ENCODE results near the gene FOXL2.

Gene FOXL2

DNA sequence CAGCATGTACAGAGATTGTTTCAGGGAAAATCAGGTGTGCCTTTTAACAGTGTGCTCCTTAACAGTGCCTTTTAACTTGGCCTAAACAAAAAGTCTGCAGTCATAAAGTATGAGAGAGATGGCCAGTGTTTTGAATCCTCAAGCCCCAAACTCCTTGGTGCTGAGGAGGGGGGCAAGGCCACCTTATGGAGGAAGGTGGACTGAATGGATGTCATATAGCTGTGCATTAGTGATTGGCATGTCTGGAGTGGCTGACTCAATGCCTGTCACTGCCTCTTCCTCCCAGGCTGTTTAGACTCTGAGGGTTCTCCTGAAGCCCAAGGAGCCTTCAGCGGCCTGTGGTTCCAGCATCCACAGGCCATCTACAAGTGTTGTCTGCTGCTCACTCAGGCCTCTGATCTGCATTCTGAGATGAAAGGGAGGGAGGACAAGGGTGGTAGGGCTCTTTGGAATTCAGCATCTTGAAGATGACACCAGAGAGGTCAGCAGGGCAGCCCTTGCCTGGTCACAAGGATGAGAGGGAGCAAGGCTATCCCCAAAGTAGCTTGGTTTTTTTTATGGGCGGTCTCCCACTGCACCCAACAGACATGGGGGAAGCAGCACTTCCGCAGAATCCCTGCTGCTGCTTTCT, 1.5 kb upstream of the FOXL2 start:
- no peak for DNase-seq (ENCODE audit: low spot score)
- TF ChIP-seq, protein P1, sequence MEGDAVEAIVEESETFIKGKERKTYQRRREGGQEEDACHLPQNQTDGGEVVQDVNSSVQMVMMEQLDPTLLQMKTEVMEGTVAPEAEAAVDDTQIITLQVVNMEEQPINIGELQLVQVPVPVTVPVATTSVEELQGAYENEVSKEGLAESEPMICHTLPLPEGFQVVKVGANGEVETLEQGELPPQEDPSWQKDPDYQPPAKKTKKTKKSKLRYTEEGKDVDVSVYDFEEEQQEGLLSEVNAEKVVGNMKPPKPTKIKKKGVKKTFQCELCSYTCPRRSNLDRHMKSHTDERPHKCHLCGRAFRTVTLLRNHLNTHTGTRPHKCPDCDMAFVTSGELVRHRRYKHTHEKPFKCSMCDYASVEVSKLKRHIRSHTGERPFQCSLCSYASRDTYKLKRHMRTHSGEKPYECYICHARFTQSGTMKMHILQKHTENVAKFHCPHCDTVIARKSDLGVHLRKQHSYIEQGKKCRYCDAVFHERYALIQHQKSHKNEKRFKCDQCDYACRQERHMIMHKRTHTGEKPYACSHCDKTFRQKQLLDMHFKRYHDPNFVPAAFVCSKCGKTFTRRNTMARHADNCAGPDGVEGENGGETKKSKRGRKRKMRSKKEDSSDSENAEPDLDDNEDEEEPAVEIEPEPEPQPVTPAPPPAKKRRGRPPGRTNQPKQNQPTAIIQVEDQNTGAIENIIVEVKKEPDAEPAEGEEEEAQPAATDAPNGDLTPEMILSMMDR (IDR thresholded peaks at IDR 0.05; ENCODE audit: extremely low read depth, insufficient read depth, missing control alignments): no peak
- in situ Hi-C loops (cut with MboI; ENCODE audit: low pct_unique_long_range_greater_than_20kb, low sequenced_read_pairs, unreplicated experiment): loop anchor here (25.0 kb wide), 2 partner anchors 364 to 486 kb away; no protein-coding TSS in a partner anchor

DNA sequence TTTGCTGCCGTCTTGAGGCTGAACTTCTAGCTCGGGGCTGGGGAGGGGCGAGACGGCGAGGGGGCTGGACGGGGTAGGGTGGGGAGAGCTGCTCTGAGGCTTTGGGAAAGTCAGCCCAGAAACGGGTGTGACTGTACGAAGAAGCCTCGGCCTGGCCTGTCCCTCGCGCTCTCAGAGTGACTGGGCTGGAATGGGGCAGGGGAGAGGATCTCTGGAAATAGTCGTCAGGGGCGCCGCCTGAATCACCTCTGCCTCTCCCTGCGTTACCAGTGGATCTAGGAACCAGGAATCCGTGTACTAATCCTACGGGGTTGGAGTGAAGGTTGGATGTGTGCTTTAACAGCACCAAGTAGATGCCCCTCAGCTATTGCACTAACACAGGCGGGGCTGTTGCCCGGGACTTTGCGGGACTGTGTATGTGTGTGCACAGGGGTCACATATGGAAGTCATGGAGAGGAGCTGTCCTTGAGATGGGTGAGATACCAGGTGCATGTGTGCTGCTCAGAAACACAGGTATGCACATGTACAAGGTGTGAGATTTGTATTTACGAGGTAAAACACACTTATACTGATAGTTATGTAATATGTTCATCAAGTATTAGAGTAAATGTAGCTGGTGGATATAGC, 671 bp upstream of the FOXL2 start:
- no peak for DNase-seq (ENCODE audit: low spot score)
- in situ Hi-C loops (cut with MboI; ENCODE audit: low pct_unique_long_range_greater_than_20kb, low sequenced_read_pairs, unreplicated experiment): loop anchor here (25.0 kb wide), 2 partner anchors 365 to 485 kb away; no protein-coding TSS in a partner anchor
- TF ChIP-seq, protein P1 (IDR thresholded peaks at IDR 0.05; ENCODE audit: extremely low read depth, insufficient read depth, missing control alignments): no peak

DNA sequence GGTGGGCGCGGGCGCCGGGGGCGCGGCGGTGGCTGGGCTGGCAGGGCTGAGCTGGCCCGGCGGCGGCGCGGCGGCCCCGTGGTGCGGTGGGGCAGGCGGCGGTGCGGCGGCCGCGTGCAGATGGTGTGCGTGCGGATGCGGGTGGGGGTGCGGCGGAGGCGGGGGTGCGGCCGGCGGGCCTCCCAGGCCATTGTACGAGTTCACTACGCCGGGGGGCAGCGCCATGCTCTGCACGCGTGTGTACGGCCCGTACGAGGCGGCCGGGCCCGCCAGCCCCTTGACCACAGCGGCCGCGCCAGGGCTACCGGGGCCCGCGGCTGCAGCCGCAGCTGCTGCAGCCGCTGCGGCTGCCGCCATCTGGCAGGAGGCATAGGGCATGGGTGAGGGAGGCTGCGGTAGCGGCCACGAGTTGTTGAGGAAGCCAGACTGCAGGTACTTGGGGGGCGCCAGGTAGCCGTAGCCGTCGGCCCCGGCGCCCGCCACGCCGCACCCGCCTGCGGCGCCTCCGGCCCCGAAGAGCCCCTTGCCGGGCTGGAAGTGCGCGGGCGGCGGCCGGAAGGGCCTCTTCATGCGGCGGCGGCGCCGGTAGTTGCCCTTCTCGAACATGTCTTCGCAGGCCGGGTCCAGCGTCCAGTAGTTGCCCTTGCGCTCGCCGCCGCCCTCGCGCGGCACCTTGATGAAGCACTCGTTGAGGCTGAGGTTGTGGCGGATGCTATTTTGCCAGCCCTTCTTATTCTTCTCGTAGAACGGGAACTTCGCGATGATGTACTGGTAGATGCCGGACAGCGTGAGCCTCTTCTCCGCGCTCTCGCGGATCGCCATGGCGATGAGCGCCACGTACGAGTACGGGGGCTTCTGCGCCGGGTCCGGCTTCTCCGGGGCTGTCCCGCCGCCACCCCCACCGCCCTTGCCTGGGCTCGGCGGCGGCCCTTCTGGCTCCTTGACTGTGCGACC, 951 bp downstream of the FOXL2 start:
- no peak for DNase-seq (ENCODE audit: low spot score)
- in situ Hi-C loops (cut with MboI; ENCODE audit: low pct_unique_long_range_greater_than_20kb, low sequenced_read_pairs, unreplicated experiment): loop anchor here (25.0 kb wide), 2 partner anchors 366 to 484 kb away; no protein-coding TSS in a partner anchor
- TF ChIP-seq, protein P1 (IDR thresholded peaks at IDR 0.05; ENCODE audit: extremely low read depth, insufficient read depth, missing control alignments): peak; percentile 27

DNA sequence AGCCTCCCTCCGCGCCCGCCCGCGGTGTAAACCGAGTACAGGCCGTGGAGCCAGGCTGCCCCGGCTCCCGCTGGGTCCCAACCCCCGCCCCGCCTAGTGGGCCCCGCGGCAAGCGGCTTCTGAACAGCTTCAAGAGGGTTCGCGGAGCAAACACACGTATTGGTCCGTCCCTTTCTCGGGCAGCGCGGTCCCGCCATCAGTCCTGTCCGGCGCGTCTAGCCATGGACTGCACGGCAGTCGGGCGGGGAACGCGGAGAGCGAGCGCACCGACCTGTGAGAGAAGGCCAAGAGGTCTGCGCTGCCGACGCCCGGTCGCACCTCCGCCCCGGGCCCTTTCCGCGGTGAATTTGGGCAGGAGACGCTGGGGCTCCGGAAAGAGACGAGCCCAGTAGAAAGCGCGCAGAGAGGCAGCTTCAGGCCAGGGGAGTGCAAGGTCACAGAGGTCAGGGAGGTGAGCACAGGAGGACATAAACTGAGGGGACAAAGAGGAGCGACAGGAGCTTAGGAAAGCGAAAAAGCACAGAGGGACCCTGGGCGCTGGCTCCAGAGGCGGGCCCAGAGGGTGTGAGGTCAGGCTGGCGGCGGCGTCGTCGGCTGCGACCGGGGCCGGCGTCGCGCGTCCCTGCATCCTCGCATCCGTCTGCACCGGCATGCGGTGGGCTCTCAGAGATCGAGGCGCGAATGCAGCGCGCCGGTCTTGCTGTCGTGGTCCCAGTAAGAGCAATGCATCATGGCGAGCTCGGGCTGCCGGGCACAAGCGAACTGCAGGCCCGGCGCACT, 1.8 kb downstream of the FOXL2 start:
- DNase-seq (ENCODE audit: low spot score): no peak
- TF ChIP-seq, protein P1 (IDR thresholded peaks at IDR 0.05; ENCODE audit: extremely low read depth, insufficient read depth, missing control alignments): no peak
- in situ Hi-C loops (cut with MboI; ENCODE audit: low pct_unique_long_range_greater_than_20kb, low sequenced_read_pairs, unreplicated experiment): loop anchor here (25.0 kb wide), 2 partner anchors 367 to 483 kb away; no protein-coding TSS in a partner anchor

DNA sequence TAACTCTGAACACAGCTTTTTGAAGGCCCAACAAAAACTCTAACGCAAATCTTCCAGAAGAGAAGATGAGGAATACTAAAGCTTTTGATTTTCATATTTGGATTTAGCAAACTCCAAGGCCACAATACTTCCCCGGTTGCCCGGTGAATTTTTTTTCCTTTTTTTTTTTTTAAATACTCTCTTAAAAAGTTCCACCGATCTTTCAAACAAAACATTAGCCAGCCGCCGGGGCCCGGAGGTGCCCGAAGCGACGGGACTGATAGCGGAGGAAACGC, 2.3 kb downstream of the FOXL2 start:
- no peak for DNase-seq (ENCODE audit: low spot score)
- TF ChIP-seq, protein P1 (IDR thresholded peaks at IDR 0.05; ENCODE audit: extremely low read depth, insufficient read depth, missing control alignments): no peak
- in situ Hi-C loops (cut with MboI; ENCODE audit: low pct_unique_long_range_greater_than_20kb, low sequenced_read_pairs, unreplicated experiment): loop anchor here (25.0 kb wide), 2 partner anchors 368 to 482 kb away; no protein-coding TSS in a partner anchor
